Cardiac muscle cell (in vitro differentiated cells and primary cell): ENCODE results near the gene PHC2. TPM values are rescaled to one million over a fixed set of nuclear protein-coding genes. Genes with fewer than 3 reads are reported as not detected.
A peak's percentile ranks its signal among the peaks of the same experiment; 100 is the strongest.

Experiments
- DNase-seq, 2 donors: peaks; one replicate each; pipeline versions ENCODE4 v3.0.0 to v3.0.0-alpha.2; 2010 to 2017; ENCODE audit warnings: low read depth in 1 of 2, low spot score in 1 of 2
- H3K27ac ChIP-seq: fragments of 200-600 bp; sonication (generic); 2 replicates; pipeline ENCODE4 v1.5.1; 2016
- H3K27me3 ChIP-seq: fragments of 200-600 bp; sonication (generic); 2 replicates; pipeline ENCODE4 v1.6.0; 2016; ENCODE audit warnings: control low read depth
- H3K36me3 ChIP-seq: fragments of 200-600 bp; sonication (generic); 2 replicates; pipeline ENCODE4 v1.5.1; 2016; ENCODE audit warnings: control low read depth
- H3K4me1 ChIP-seq: fragments of 200-600 bp; sonication (generic); 2 replicates; pipeline ENCODE4 v1.8.1; 2017; ENCODE audit warnings: low read depth, mild to moderate bottlenecking, mixed run types
- H3K4me3 ChIP-seq: fragments of 200-600 bp; sonication (generic); 2 replicates; pipeline ENCODE4 v1.5.1; 2016; ENCODE audit warnings: mild to moderate bottlenecking
- H3K9me3 ChIP-seq: fragments of 200-600 bp; sonication (generic); 2 replicates; pipeline ENCODE4 v1.5.1; 2017; ENCODE audit warnings: low read depth, mild to moderate bottlenecking, control low read depth
- CTCF ChIP-seq: IDR thresholded peaks from 2 replicates; pipeline ENCODE4 v1.5.1; 2012; ENCODE audit warnings: low read depth, mild to moderate bottlenecking, low read length
- polyA plus RNA-seq: library from polyadenylated mRNA; unstranded; fragments of >200 nt; fragmentation: Nextera tagmentation; extraction: Ambion mirVana; gene quantifications from 2 replicates; pipeline ENCODE4 v1.2.1, GENCODE V29; 2016
- total RNA-seq: library from RNA; depleted of rRNA; stranded (reverse); fragments of >200 nt; gene quantifications from 2 replicates; pipeline ENCODE4 v1.2.3, GENCODE V29; 2016

PHC2 gene
- total and polyA plus RNA-seq, 2 experiments from 2014 or later = 81.8 to 86.0 TPM

GRCh38 chr1:33378524-33378923 lies 52.4 kb downstream of the PHC2 start:
- Histone ChIP-seq H3K4me3 (no peak overlapping the region), H3K4me1 (peaks cover 18% of the 10 kb centered on the region), H3K27ac (no peak overlapping the region), H3K36me3 (no peaks in the 10 kb centered on the region), H3K9me3 (no peaks in the 10 kb centered on the region), H3K27me3 (no peaks in the 10 kb centered on the region)
- no peak for DNase-seq
- no peak for TF ChIP-seq CTCF

- no peaks in the 10 kb centered on the region for H3K27me3 ChIP-seq
- no peak for TF ChIP-seq CTCF
- DNase-seq = no peak
These were observed 53.1 kb downstream of the PHC2 start for GRCh38 chr1:33377756-33378155.

GRCh38 chr1:33377013-33377412 lies 53.9 kb downstream of the PHC2 start:
- TF ChIP-seq CTCF = no peak
- H3K27ac ChIP-seq = no peak overlapping the region
- peaks cover 18% of the 10 kb centered on the region for H3K4me1 ChIP-seq
- H3K4me3 ChIP-seq = no peak overlapping the region
- no peaks in the 10 kb centered on the region for H3K36me3 ChIP-seq
- no peaks in the 10 kb centered on the region for H3K9me3 ChIP-seq
- DNase-seq = no peak
- no peaks in the 10 kb centered on the region for H3K27me3 ChIP-seq

More at GRCh38 chr1:33377756-33378155, 53.1 kb downstream of the PHC2 start:
- no peaks in the 10 kb centered on the region for H3K36me3 ChIP-seq
- no peaks in the 10 kb centered on the region for H3K9me3 ChIP-seq
- H3K4me1 ChIP-seq = peaks cover 18% of the 10 kb centered on the region
- no peak overlapping the region for H3K27ac ChIP-seq
- H3K4me3 ChIP-seq = no peak overlapping the region

- H3K36me3 ChIP-seq = no peaks in the 10 kb centered on the region
- H3K27me3 ChIP-seq = no peaks in the 10 kb centered on the region
- DNase-seq = no peak
- TF ChIP-seq CTCF = no peak
- H3K4me1 ChIP-seq = peaks cover 18% of the 10 kb centered on the region
- no peaks in the 10 kb centered on the region for H3K9me3 ChIP-seq
- H3K4me3 ChIP-seq = no peak overlapping the region
- no peak overlapping the region for H3K27ac ChIP-seq
These were observed 55.6 kb downstream of the PHC2 start for GRCh38 chr1:33375316-33375715.

- Histone ChIP-seq H3K4me1 (peaks cover 15% of the 10 kb centered on the region), H3K9me3 (no peaks in the 10 kb centered on the region), H3K4me3 (no peak overlapping the region), H3K36me3 (no peaks in the 10 kb centered on the region), H3K27ac (no peak overlapping the region), H3K27me3 (no peaks in the 10 kb centered on the region)
- TF ChIP-seq CTCF = no peak
- peak in 1 of 2 donors; percentile 56 for DNase-seq
These were observed 56.4 kb downstream of the PHC2 start for GRCh38 chr1:33374336-33375105.
